ENCODE measurements around the gene MYRIP.

- TF ChIP-seq POLR2A (IDR thresholded peaks at IDR 0.05) (no peak), CTCF (IDR thresholded peaks at IDR 0.05) (no peak), POLR2AphosphoS5 (IDR thresholded peaks at IDR 0.05) (no peak)
Observed at GRCh38 chr3:39982665-39983357, 173.4 kb downstream of the MYRIP start.
